Astrocyte (in vitro differentiated cells and primary cell): ENCODE data around the gene PCBP3.
"Not testable (repeated sequence)": the region's sequence is repeated elsewhere in the genome, so short reads cannot be mapped to it uniquely, and the experiment has no call there.

Source experiments
- EZH2 ChIP-seq: IDR thresholded peaks from 2 replicates; pipeline ENCODE4 v1.6.1; 2012; ENCODE audit warnings: mild to moderate bottlenecking, low read length, inconsistent platforms; ENCODE audit not compliant: insufficient read depth
- TF ChIP-seq, protein P1 (sequence below): IDR thresholded peaks from 2 replicates; pipeline ENCODE4 v1.5.1; 2011; ENCODE audit warnings: low read depth, mild to moderate bottlenecking, inconsistent platforms, low read length, moderate library complexity; ENCODE audit not compliant: insufficient read depth

GRCh38 chr21:45808663-45809062, 165.1 kb downstream of the PCBP3 start:
- TF ChIP-seq EZH2: not testable (repeated sequence)
- TF ChIP-seq, protein P1, sequence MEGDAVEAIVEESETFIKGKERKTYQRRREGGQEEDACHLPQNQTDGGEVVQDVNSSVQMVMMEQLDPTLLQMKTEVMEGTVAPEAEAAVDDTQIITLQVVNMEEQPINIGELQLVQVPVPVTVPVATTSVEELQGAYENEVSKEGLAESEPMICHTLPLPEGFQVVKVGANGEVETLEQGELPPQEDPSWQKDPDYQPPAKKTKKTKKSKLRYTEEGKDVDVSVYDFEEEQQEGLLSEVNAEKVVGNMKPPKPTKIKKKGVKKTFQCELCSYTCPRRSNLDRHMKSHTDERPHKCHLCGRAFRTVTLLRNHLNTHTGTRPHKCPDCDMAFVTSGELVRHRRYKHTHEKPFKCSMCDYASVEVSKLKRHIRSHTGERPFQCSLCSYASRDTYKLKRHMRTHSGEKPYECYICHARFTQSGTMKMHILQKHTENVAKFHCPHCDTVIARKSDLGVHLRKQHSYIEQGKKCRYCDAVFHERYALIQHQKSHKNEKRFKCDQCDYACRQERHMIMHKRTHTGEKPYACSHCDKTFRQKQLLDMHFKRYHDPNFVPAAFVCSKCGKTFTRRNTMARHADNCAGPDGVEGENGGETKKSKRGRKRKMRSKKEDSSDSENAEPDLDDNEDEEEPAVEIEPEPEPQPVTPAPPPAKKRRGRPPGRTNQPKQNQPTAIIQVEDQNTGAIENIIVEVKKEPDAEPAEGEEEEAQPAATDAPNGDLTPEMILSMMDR: not testable (repeated sequence)
